Keratinocyte (primary cell): Measurements from ENCODE around the gene KCNQ2.

Source experiments
- CTCF ChIP-seq, 3 experiments: IDR thresholded peaks in 1 of 3; conservative IDR thresholded peaks in 1 of 3; optimal IDR thresholded peaks in 1 of 3; 2 replicates in 2 of 3; 3 replicates in 1 of 3; pipeline versions ENCODE3 to v1.5.1; 2011; ENCODE audit warnings: low read length in 3 of 3, mild to moderate bottlenecking in 3 of 3, moderate library complexity in 2 of 3, control low read depth in 1 of 3, inconsistent platforms in 1 of 3; ENCODE audit not compliant: insufficient read depth in 2 of 3; ENCODE audit errors: extremely low read depth in 1 of 3
- EZH2 ChIP-seq: IDR thresholded peaks from one replicate; pipeline ENCODE4 v1.6.1; 2012; ENCODE audit warnings: inconsistent platforms, mild to moderate bottlenecking, low read length, moderate library complexity

DNA sequence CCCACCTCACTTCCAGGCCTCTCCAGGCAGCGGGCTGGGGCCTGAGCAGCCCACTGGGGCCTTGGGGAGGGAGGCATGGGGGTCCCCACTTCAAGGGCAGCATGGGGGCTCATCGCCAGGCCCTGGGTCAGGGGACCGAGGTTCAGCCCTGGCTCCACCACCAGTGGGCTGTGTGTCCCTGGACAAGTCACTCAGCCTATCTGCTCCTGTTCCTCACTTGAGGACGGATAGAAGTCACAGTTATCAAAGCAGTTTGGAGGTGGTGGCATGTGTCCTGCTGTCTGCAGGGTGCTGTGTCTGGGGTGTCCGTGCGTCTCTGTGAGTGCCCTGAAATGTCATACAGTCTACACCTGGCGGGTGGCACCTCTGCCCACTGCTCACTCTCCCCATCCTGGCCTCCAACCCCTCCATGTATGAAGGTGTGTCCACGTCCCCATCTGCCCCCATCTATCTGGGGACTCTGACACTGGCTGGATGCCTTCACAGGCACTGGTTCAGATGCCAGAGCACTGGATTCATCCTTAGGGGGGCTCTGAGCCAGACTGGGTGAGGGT, 22.8 kb upstream of the KCNQ2 start:
- TF ChIP-seq CTCF (optimal IDR thresholded peaks at IDR 0.05 in 1 of 3, IDR thresholded peaks at IDR 0.05 in 1 of 3, conservative IDR thresholded peaks at IDR 0.05 in 1 of 3; ENCODE audit: extremely low read depth in 1 of 3, insufficient read depth in 2 of 3, low read length in 3 of 3) (no peak), EZH2 (no peak)
